ENCODE measurements around the gene FAM50A.
A peak's percentile ranks its signal among the peaks of the same experiment; 100 is the strongest.

FAM50A gene

DNA sequence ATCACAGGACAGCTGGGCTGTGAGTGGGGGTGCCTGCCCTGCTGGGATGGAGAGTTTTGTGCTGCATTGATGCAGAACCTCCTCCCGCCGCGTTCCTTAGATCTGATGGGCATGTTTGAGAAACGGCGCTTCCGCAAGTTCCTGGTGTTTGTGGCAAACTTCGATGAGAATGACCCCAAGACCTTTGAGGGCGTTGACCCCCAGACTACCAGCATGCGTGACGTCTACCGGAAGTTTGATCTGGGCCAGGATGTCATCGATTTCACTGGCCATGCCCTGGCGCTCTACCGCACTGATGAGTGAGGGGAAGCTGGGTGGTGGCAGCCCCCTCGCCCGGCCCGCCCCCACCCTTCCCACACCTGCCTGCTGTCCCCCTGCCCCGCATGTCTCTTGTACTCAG, 4.1 kb upstream of the FAM50A start:
- no peak for DNase-seq (ENCODE audit: low read depth in 2 of 2)

GRCh38 chrX:154440623-154441357, 3.2 kb upstream of the FAM50A start:
- DNase-seq (ENCODE audit: low read depth in 2 of 2) = no peak

- no peak for DNase-seq (ENCODE audit: low read depth in 2 of 2)
Measured at GRCh38 chrX:154441564-154441963, 2.4 kb upstream of the FAM50A start.

DNA sequence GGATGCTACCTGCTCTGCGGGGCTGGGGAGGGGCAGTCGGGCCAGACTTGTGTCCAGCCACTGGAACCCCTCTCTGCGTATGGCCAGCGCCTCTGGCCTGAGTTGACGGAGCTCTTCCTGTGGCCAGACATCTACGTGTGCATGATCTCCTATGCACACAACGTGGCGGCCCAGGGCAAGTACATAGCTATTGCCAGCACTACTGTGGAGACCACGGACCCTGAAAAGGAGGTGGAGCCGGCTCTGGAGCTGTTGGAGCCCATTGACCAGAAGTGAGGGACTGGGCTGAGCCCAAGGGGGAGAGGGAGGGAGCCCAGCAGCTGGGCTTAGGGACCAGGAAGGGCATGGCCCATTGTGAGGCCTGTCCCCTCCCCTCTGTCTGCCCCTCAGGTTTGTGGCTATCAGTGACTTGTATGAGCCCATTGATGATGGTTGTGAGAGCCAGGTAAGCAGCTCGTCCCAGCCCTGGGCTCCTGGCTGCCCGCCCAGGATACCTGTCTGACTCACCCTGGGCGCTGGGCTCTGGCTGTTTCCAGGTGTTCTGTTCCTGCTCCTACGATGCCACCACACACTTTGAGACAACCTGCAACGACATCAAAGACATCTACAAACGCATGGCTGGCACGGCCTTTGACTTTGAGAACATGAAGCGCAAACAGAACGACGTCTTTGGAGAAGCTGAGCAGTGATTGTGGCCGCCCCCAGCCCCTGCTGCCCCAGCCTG, 1.8 kb upstream of the FAM50A start:
- DNase-seq (ENCODE audit: low read depth in 2 of 2) = no peak

- DNase-seq (ENCODE audit: low read depth in 2 of 2) = no peak
Measured at GRCh38 chrX:154443479-154443910, 446 bp upstream of the FAM50A start.

DNA sequence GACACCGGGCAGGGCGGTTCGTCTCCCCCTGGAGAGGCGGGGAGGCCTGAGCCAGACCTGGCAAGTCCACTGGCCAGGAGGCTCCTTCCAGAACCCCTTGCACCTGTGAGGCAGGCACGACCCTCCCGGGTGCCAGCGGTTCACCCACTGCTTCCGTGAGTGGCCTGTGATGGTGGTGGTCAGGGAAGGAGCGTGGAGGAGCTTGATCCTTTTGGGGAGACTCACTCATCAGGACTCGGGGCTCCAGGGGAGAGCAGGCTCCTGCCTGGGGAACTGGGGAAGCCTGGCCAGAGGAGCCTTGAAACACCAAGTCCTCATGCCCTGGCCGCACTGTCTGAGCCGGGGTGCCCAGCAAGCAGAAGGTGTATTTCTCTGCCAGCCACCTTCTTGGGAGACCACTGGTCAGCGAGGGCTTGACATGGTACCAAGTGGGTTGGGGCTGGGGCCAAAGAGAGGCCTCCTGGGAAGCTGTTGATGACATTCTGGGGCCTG, 860 bp downstream of the FAM50A start:
- no peak for DNase-seq (ENCODE audit: low read depth in 2 of 2)

- DNase-seq (ENCODE audit: low read depth in 2 of 2) = no peak
Measured at GRCh38 chrX:154445776-154446175, 1.8 kb downstream of the FAM50A start.

DNA sequence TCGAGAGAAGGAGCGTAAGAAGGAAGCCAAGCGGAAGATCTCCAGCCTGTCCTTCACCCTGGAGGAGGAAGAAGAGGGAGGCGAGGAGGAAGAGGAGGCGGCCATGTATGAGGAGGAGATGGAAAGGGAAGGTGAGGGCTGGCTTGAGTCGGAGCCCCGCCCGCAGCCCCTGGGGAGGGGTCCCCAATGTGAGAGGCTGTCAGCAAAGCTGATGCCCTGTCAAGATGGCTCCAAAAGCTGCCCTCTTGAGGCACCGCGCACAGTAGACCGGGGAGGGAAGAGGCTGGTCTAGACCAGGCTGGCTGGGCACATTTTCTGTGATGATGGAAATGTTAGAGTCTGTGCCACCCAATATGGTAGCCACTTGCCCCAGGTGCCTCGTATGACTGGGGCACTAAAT, 2.5 kb downstream of the FAM50A start:
- no peak for DNase-seq (ENCODE audit: low read depth in 2 of 2)

- no peak for DNase-seq (ENCODE audit: low read depth in 2 of 2)
Measured at GRCh38 chrX:154448484-154448883, 4.5 kb downstream of the FAM50A start.

DNA sequence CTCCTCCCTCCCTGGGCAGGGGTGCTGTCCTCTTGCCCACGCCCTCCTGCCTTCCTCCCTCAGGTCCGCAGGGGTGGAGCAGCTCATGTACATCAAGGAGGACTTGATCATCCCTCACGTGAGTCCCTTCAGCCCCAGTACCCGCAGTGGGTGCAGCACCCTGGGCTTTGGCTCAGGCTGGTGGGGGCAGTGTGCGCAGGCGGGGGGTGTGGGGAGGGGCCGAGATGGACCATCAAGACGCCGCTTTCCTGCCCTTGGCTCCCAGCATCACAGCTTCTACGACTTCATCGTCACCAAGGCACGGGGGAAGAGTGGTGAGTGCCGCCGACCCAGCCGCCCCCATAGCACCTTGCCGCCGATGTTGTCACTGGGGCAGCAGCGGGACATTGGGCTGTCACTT, 5.7 kb downstream of the FAM50A start:
- no peak for DNase-seq (ENCODE audit: low read depth in 2 of 2)

- no peak for DNase-seq (ENCODE audit: low read depth in 2 of 2)
Measured at GRCh38 chrX:154450312-154450711, 6.4 kb downstream of the FAM50A start.

DNA sequence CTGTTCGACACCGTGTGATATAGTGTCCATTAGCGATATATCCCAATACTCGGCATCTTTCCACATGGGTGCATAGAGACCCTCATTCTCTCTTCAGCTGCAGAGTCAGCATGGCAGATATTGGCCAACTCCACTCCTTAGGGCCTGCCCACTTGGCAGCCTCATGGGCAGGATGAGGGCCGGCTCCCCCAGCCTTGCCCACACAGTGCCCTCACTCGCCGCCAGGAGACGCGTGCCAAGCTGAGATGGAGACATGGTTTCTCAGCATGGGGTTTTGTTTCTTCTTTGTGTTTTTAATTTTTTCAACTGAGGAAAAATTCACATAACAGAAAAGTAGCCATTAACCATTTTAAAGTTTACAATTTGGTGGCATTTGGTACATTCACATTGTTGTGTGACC, 8.9 kb downstream of the FAM50A start:
- DNase-seq (ENCODE audit: low read depth in 2 of 2) = no peak

DNA sequence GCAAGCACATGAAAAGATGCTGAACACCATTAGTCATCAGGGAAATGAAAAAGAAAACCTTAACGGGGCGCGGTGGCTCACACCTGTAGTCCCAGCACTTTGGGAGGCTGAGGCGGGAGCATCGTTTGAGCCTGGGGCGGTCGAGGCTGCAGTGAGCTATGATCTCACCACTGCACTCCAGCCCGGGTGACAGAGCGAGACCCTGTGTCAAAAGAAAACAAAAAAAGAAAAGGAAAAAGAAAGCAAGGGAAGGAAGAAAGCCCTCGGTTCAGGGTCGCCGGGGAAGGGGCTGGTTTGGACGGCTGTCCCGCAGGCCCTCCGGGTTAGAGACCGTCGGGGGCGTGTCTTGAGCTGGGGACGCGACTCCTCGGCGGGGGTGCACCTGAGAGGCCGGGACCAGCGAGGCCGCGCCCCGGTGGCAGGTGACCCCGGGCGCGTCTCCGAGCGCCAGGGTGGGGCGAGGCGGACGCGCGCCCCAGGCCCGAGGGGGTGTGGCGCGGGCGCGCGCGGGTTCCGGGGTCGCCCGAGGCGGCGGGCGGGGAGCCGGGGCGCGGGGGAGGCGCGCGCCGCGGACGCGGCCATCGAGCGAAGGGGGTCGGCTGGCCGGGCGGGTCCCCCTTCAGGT, 13.7 kb downstream of the FAM50A start:
- DNase-seq (ENCODE audit: low read depth in 2 of 2) = peak in 1 of 2 donors; percentile 25

- DNase-seq (ENCODE audit: low read depth in 2 of 2) = peak in 1 of 2 donors; percentile 42
Measured at GRCh38 chrX:154458116-154458953, 14.4 kb downstream of the FAM50A start, which contains the start of gene PLXNA3. TSS of gene PLXNA3 (plus strand) at chrX:154458281. CDS start at chrX:154460184, 1,903 bp downstream.

DNA sequence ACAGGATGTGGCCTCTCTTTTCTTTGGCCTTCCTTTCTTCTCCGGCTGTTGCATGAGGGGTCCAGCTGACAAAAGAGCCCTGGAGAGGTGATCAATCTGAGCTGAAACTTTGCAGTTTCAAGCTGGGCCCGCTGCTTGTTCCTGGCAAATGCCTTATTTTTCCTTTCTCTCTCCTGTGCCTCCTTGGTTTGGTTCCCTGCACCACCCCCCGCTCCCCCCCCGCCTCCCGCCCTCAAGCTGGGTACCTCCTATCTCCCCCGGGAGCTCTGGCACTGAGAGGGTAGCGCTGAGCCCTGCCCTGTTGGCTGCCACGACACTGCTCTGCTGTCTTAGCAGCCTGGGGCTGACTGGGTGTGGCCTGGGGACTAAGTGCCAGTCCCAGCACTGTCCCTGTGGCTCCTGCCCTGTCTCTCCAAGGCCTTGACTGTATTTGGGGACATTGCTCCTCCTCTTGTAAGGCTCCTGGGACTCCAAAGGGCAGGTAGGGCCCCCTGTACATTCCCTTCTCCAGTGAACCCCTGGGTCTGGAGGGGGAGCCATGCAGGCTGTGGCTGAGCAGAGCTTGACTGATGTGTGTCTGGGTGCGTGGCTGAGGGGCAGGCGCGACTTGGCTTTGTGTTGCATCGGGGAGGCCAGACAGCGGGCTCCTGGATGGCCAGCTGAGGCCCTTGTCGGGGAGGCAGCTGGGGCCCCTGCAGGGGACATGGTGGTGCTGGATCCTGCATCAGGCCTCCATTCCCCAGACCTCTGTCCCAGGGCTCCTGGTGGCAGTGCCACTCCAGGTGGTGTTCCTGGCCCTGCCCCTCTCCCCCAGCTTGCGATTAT, 15.2 kb downstream of the FAM50A start:
- DNase-seq (ENCODE audit: low read depth in 2 of 2) = no peak

DNA sequence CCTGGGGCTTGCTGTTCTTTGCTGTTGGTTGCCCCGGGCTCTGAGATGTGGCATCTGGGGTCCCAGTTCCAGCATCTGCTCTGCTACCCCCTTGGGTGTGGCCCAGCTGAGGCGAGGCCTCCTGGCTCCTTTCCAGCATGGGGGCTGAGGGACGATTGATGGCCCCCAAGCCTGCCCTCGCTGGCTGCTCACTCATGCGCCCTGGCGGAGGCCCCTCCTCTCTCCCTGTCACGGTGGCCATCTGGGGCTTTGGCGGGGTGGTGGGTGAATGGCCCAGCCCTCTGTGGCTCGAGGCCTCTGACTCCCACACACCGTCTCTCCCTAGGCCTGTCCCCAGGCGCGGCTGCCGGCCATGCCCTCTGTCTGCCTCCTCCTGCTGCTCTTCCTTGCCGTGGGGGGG, 15.9 kb downstream of the FAM50A start:
- DNase-seq (ENCODE audit: low read depth in 2 of 2) = no peak

- no peak for DNase-seq (ENCODE audit: low read depth in 2 of 2)
Measured at GRCh38 chrX:154460326-154460725, 16.4 kb downstream of the FAM50A start.

GRCh38 chrX:154462396-154462795, 18.5 kb downstream of the FAM50A start:
- DNase-seq (ENCODE audit: low read depth in 2 of 2) = no peak

DNA sequence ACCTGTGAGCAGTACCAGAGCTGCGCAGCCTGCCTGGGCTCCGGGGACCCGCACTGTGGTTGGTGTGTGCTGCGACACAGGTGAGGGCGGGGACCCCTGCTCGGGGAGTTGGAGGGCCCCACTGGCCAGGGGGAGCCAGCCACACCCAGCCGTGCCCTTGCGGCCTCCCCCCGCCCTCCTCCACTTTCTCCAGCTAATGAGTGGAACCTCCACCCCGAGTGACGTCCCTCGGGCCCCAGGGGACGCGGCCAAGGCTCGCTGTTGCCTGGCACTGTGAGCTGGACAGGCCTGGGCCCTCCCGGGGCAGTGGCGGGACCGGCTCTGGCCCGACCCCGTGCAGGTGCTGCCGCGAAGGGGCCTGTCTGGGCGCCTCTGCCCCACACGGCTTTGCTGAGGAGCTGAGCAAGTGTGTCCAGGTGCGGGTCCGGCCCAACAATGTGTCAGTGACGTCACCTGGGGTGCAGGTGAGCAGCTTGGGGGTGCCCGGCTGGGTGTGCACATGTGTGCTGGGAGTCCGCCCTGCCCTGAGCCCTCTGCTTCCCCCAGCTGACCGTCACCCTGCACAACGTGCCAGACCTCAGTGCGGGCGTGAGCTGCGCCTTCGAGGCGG, 19.8 kb downstream of the FAM50A start:
- no peak for DNase-seq (ENCODE audit: low read depth in 2 of 2)

DNA sequence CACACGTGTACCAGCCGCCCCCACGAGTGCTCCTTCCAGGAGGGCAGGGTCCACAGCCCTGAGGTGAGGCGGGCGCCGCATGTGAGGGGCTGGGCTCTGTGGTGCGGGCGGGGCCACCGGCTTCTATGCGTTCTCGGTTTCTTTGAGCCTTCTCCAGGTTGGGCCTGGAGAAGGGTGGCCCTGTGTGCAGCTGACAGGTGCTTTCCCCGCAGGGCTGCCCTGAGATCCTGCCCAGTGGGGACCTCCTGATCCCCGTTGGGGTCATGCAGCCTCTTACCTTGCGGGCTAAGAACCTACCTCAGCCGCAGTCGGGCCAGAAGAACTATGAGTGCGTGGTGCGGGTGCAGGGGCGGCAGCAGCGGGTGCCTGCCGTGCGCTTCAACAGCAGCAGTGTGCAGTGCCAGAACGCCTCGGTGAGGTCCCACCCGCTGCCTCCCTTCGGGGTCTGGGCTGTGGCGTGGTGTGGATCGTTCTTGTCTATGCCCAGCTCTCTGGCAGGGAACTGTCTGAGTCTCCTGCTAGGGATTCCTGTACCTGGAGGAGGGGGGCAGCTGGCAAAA, 20.9 kb downstream of the FAM50A start:
- no peak for DNase-seq (ENCODE audit: low read depth in 2 of 2)

Measured in stimulated activated CD4-positive, alpha-beta T cell treated with anti-CD3 and anti-CD28 coated beads, Interleukin-15, amount 100 ng/mL, for 48 hours (primary cell).